GM21447 (cell line): ENCODE measurements around the gene WSCD2.

ENCODE experiments used
- ATAC-seq: cut with Tn5 transposase; IDR thresholded peaks from one replicate; pipeline ENCODE4 v1.9.1; 2021; ENCODE audit not compliant: unreplicated experiment

WSCD2 gene

GRCh38 chr12:108106599-108106998, 22.5 kb upstream of the WSCD2 start:
- no peak for ATAC-seq

GRCh38 chr12:108107293-108107692, 21.8 kb upstream of the WSCD2 start:
- no peak for ATAC-seq

- no peak for ATAC-seq
These were observed 19.6 kb upstream of the WSCD2 start for GRCh38 chr12:108109504-108109903.

GRCh38 chr12:108109954-108110353, 19.1 kb upstream of the WSCD2 start:
- no peak for ATAC-seq

- no peak for ATAC-seq
These were observed 18.2 kb upstream of the WSCD2 start for GRCh38 chr12:108110844-108111243.

DNA sequence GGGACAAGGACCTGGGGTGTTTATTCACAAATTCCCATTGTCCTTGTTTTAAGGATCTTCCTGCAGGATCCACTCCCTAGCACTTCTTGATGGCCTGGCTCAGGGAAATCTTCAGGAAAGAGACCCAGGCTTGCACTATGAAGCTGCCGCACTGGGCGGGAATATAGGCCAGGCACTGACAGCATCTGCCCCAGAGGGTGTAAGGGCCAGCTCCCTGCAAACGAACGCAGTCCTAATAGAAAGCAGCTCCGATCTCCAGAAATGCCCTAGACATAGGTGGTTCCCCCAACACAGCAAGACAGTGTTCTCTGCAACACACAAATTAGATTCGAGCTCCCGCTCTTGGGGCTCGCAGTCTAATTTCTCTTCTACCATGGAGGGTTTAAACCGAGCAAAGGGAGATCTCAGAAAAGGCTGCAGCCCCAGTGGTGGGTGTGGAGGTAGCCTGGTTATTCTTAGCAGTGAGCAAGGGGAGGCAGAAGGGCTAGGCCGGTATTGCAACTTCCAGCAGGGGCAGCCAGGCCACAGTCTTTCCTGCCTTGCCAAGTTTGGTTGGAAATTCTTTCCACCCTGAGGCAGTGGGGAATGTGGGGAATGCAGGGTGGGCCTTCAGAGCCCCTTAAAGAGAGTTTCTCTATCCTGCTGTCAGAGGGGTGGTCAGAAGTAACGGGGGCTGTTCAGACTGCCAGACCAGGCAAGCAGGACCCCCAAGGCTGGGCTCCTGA, 16.1 kb upstream of the WSCD2 start:
- ATAC-seq = no peak

DNA sequence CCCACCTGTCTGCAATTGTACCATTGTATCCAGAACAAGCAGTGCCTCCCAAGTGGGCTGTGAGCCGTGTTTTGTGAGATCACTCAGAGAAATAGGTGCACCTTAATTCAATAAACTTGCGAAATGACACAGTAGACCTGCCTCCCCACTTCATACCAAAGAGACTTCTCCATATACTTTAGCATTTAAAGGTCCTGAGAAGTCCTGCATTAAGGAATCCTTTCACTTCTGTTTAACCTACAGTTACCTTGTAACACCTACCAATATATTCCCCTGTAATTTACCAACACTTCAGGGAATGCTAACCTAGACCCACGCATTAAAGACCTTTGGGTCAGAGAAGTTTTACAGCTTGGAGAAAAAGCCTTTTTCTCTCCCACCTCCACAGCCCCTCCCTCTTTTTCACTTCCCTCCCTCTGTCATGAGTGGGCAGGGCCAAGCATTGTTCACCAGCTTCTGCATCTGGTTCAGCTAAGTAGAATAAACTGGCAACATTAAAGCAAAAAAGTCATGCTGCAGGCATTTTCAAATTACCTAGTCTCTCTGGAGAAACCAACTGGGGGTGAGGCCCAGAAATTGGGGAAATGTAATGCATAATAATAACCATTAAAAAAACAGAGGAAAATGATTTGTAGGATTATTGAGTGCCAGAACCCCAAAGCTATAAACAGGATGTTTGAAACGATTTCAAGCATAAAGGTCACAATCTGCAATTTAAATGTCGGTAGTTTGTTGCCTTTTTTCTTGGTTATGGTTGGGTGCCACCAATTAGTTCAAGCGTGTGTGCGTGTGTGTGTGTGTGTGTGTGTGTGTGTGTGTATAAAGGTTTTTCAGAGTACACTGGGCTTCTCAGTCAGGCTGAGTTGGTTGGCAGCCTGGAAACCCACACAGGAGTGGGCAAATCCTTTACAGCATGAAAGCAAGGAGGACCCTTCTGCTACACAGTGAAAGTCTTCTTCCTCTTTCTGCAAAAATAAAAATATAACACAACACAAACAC, 13.7 kb upstream of the WSCD2 start:
- no peak for ATAC-seq

DNA sequence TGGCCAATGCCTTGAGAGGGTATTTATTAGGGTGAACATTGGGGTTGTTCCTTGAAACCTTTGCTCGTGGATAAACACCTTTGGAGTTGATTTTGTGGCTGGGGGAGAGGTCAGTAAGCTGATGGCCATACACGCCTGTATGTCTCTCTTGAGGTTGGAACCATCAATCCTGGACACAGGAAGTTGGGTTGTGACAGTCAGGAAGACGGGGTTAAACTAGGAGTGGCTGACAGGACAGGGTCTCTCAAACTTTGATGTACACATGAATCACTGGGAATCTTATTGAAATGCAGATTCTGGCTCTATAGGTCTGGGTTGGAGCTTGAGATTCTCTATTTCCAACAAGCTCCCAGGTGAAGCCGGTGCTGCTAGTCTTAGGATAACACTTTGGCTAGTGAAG, 12.8 kb upstream of the WSCD2 start:
- ATAC-seq = no peak

- no peak for ATAC-seq
These were observed 12.4 kb upstream of the WSCD2 start for GRCh38 chr12:108116699-108117098.

DNA sequence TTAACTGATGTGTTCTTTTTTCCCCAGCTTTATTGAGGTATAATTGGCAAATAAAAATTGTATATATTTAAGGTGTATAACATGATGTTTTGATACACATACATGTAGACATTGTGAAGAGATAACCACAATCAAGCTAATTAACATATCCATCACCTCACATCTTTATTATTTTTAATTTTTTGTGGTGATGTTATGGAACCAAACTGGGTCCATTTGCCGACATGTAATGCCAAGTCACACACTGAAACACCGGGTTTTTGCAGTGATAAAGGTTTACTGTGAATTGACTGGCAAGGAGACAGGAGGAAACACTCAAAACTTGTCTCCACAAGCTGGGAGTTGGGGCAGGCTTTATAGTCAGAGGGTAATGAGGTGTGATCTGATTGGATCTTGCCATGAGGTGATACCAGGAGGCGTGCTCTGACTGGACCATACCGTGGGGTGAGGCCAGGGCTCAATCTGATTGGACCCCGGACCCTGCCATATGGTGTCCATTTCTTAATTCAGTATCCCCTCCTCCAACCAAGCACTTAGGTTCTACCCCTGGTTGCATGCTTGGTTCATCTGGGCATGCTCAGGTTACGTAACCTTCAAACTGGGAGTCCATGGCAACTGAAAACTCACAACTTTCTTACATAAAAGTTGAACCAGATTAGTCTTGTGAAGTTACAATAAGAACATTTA, 11.8 kb upstream of the WSCD2 start:
- no peak for ATAC-seq

- no peak for ATAC-seq
These were observed 11.2 kb upstream of the WSCD2 start for GRCh38 chr12:108117902-108118301.

DNA sequence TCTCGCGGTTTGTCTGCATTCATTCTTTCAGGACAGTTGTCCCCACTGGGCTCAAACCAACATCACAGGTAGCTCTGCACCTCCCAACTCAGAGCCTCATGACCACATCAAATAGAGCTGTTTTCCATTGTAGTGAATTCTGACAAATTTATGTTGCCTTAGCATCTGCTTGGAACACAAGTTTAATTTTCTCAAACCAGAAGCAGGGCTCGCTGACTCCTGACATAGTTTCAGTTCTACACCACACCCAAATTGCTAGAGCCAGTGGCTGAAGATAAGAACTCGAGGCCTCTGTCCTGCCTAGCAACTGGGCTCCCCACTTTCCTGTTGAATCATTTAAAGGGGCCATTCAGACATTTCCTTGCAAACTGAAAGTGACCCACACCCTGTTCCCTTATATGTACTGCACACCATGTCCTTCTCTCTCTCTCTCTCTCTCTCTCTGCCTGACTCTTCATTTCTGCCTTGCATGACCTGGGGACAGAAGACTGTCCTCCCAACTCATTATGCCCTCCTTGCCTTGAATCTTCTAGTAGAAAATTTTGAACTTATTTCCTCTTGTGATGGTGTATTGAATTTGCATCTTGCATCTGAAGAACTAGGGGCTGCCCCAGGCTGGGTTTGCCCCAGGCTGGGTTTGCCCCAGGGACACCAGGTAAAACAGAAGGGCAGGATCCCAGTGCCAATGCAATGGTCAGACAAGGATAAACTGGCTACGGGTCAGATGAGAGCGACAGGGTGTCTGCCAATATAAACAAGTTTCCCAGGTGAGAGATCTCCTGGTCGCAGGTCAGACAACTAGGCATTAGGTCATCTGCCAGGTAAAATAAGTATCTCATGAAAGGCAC, 9.7 kb upstream of the WSCD2 start:
- ATAC-seq = no peak

DNA sequence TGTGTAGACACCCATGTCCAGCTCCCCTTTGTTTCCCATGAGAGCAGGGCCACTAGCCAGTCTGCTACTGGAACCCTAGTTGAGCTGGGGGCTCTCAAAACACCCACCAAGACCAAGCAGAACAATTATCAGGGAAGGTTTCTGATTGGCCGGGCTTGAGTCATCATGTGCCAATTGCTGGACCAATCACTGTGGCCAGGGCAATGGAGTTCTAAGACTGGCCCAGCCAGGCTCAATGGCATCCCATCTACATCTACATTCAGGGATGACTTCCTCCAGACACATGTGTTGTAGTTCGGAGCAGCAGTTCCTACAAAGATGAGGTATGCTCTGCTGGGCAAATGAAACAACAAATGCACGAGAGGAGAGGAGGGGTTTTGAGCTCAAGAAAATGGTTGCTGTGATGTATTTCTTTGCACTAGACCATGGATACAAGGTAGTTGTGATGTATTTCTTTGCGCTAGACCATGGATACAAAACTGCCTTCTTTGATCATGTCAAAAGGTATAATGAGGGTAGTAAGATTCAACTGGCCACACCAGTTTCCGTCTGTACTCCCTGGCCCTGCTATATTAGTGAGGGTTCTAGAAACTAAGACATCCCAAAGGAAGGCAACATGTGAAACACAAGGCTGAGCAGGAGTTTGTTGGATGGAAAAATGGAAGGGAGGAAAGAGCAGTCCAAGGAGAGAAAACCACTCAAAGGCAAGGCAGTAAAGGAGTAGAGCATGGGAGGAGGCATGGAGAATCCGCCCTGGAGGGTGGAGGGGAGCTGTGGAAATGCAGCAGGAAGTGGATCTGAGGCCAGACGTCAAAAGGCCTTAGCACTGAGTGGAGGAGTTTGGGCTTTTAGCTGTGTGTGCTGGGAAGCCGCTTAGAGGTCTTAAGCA, 8.9 kb upstream of the WSCD2 start:
- no peak for ATAC-seq

GRCh38 chr12:108120863-108121165, 8.3 kb upstream of the WSCD2 start:
- no peak for ATAC-seq

- no peak for ATAC-seq
These were observed 7.8 kb upstream of the WSCD2 start for GRCh38 chr12:108121320-108121719.

DNA sequence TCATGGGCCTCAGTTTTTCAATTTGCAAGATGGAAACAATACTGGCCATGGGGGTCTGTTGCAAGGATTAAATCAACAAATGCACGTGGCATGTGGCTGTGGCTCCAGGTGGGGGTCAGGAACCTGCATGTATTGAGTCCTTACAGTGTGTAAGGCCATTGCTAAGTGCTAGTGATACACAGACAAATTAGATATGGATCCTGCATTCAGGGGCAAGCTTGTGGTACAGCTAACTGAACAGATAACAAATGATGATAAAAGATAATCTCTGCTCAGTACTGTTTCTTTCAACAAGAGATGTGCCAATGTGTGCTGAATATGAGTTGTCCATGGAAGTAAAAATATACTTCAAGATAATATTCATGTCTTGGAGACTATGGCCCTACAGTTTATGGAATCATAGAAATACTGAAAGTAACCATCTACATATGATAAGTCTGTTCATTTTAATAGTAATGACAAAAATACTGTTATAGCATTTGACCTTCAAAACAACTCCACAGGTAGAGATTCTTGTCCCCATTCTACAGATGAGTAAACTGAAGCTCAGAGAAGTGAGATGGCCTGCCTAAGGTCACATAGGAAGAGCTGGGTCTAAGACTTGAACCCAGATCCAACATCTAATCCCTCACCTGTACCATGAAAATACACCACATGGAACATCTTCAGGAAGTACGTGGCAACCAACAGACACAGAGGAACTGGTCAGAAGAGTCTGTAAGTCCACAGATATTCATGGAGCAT, 7.2 kb upstream of the WSCD2 start:
- no peak for ATAC-seq

- ATAC-seq = no peak
These were observed 6.4 kb upstream of the WSCD2 start for GRCh38 chr12:108122644-108123043.

DNA sequence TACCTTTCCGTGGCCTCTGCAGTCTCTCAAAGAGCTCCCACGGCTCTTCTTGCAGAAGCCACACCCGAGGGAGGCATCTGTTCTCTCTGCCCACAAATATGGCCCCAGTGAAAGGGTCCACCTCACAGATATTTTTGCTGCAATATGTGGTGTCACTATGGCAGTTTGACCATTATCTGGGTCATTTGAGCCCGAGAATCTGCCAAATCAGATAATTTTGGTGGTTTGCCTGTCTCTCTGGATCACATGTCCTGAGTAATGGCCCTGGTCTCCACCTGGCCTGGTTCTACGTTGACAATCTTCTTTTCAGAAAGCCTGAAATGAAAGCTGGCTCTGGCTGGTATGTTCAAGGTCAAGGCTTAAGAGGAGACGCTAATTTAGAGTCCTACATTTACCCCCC, 5.7 kb upstream of the WSCD2 start:
- ATAC-seq = no peak

DNA sequence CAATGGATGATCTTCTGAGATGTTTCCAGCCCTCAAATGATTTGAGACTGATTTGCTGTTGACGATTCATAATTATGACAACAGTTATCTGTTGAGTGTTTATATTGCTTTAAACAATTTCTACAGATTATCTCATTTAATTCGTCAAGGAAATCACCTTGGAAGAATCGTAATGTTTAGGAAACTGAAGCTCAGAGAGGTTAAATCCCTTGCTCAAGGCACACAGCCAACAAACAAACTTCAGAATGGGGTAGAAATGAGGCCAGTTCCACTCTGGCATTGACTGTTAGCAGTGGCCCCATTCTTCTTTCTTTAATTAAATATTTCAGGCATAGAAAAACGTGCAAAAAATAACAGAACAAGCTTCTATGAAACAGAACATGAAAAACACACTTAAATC, 4.0 kb upstream of the WSCD2 start:
- no peak for ATAC-seq
